Neural crest cell (in vitro differentiated cells): ENCODE data around the gene EPHA6. TPM values are rescaled to one million over a fixed set of nuclear protein-coding genes. Genes with fewer than 3 reads are reported as not detected.

Source experiments
- DNase-seq: peaks from one replicate; pipeline ENCODE4 v3.0.0; 2021; ENCODE audit warnings: low read depth, mixed read lengths, low spot score
- H3K27ac Mint-ChIP-seq: one replicate; pipeline ENCODE4 v1.8.0; 2021; ENCODE audit warnings: mild to moderate bottlenecking, mixed read lengths; ENCODE audit not compliant: unreplicated experiment
- H3K27me3 Mint-ChIP-seq: 2 replicates; pipeline ENCODE4 v1.8.0; 2021; ENCODE audit warnings: low read depth, mild to moderate bottlenecking, mixed read lengths
- H3K36me3 Mint-ChIP-seq: 2 replicates; pipeline ENCODE4 v1.8.0; 2021; ENCODE audit warnings: low read depth, mild to moderate bottlenecking, mixed read lengths
- H3K4me1 Mint-ChIP-seq: 2 replicates; pipeline ENCODE4 v1.8.0; 2021; ENCODE audit warnings: mixed read lengths
- H3K4me3 Mint-ChIP-seq: one replicate; pipeline ENCODE4 v1.8.0; 2021; ENCODE audit warnings: mild to moderate bottlenecking, mixed read lengths
- H3K9me3 Mint-ChIP-seq: 2 replicates; pipeline ENCODE4 v1.8.0; 2021; ENCODE audit warnings: mixed read lengths
- CTCF ChIP-seq: fragments of 200-600 bp; sonication (generic); conservative IDR thresholded peaks from 2 replicates; pipeline ENCODE4 v1.5.0; 2021; ENCODE audit warnings: antibody characterized with exemption, mild to moderate bottlenecking
- total RNA-seq: library from RNA; stranded (reverse); gene quantifications from 2 replicates; pipeline ENCODE4 v1.2.1, GENCODE V29; 2021

EPHA6 gene
- total RNA-seq, 1 donor from 2014 or later: 0.96 TPM

- DNase-seq: no peak
- H3K9me3 Mint-ChIP-seq: peaks cover 13% of the 10 kb centered on the region
- H3K4me1 Mint-ChIP-seq: peaks cover 3% of the 10 kb centered on the region
- H3K36me3 Mint-ChIP-seq: peaks cover 3% of the 10 kb centered on the region
- no peak overlapping the region for H3K27ac Mint-ChIP-seq
- no peaks in the 10 kb centered on the region for H3K27me3 Mint-ChIP-seq
- no peak overlapping the region for H3K4me3 Mint-ChIP-seq
- no peak for TF ChIP-seq CTCF
These were observed 575.5 kb downstream of the EPHA6 start for GRCh38 chr3:97389936-97390335.

GRCh38 chr3:97391167-97391566 is 576.8 kb downstream of the EPHA6 start:
- H3K9me3 Mint-ChIP-seq: peaks cover 8% of the 10 kb centered on the region
- peaks cover 3% of the 10 kb centered on the region for H3K36me3 Mint-ChIP-seq
- peaks cover 3% of the 10 kb centered on the region for H3K4me1 Mint-ChIP-seq
- no peaks in the 10 kb centered on the region for H3K27me3 Mint-ChIP-seq
- TF ChIP-seq CTCF: no peak
- H3K27ac Mint-ChIP-seq: no peak overlapping the region
- no peak overlapping the region for H3K4me3 Mint-ChIP-seq
- no peak for DNase-seq

GRCh38 chr3:97409612-97410011 is 595.2 kb downstream of the EPHA6 start:
- no peaks in the 10 kb centered on the region for H3K27me3 Mint-ChIP-seq
- TF ChIP-seq CTCF: no peak
- H3K27ac Mint-ChIP-seq: no peak overlapping the region
- H3K36me3 Mint-ChIP-seq: no peaks in the 10 kb centered on the region
- DNase-seq: no peak
- no peak overlapping the region for H3K4me3 Mint-ChIP-seq
- H3K9me3 Mint-ChIP-seq: no peaks in the 10 kb centered on the region
- H3K4me1 Mint-ChIP-seq: no peaks in the 10 kb centered on the region

GRCh38 chr3:97421565-97421964 is 607.2 kb downstream of the EPHA6 start:
- no peak overlapping the region for H3K4me3 Mint-ChIP-seq
- DNase-seq: no peak
- H3K27me3 Mint-ChIP-seq: no peaks in the 10 kb centered on the region
- no peaks in the 10 kb centered on the region for H3K4me1 Mint-ChIP-seq
- peaks cover 15% of the 10 kb centered on the region for H3K9me3 Mint-ChIP-seq
- no peak for TF ChIP-seq CTCF
- no peaks in the 10 kb centered on the region for H3K36me3 Mint-ChIP-seq
- H3K27ac Mint-ChIP-seq: no peak overlapping the region

GRCh38 chr3:97425002-97425401 is 610.6 kb downstream of the EPHA6 start:
- TF ChIP-seq CTCF: no peak
- Mint-ChIP-seq H3K27me3 (no peaks in the 10 kb centered on the region), H3K4me3 (no peak overlapping the region), H3K4me1 (no peaks in the 10 kb centered on the region), H3K27ac (no peak overlapping the region), H3K9me3 (peaks cover 19% of the 10 kb centered on the region), H3K36me3 (no peaks in the 10 kb centered on the region)
- DNase-seq: no peak

GRCh38 chr3:97430601-97431000 is 616.2 kb downstream of the EPHA6 start:
- no peak for DNase-seq
- no peak for TF ChIP-seq CTCF
- Mint-ChIP-seq H3K27me3 (no peaks in the 10 kb centered on the region), H3K4me3 (no peak overlapping the region), H3K27ac (no peak overlapping the region), H3K36me3 (no peaks in the 10 kb centered on the region), H3K9me3 (peaks cover 11% of the 10 kb centered on the region), H3K4me1 (no peaks in the 10 kb centered on the region)
